HAP-1 (cell line): Measurements from ENCODE around the gene IL1B.

Source experiments
- DNase-seq, 2 experiments: peaks; one replicate each; pipeline ENCODE4 v3.0.0-alpha.2; 2016 to 2020; ENCODE audit warnings: low spot score in 2 of 2
- H3K27me3 ChIP-seq: fragments of 250-450 bp; sonication (Bioruptor Pico); 2 replicates; pipeline ENCODE4 v1.5.1; 2020; ENCODE audit warnings: low read depth, mild to moderate bottlenecking, moderate library complexity
- H3K36me3 ChIP-seq: fragments of 250-450 bp; sonication (Bioruptor Pico); replicated peaks from 2 replicates; pipeline ENCODE4 v1.5.1; 2020; ENCODE audit warnings: mild to moderate bottlenecking
- H3K4me1 ChIP-seq: fragments of 250-450 bp; sonication (Bioruptor Pico); 2 replicates; pipeline ENCODE4 v1.5.1; 2020; ENCODE audit warnings: mild to moderate bottlenecking
- H3K4me3 ChIP-seq: fragments of 250-450 bp; sonication (Bioruptor Pico); 2 replicates; pipeline ENCODE4 v1.5.1; 2020; ENCODE audit warnings: mild to moderate bottlenecking, moderate library complexity
- H3K9me3 ChIP-seq: fragments of 250-450 bp; sonication (Bioruptor Pico); 2 replicates; pipeline ENCODE4 v1.5.1; 2020; ENCODE audit warnings: mild to moderate bottlenecking, moderate library complexity
- in situ Hi-C: fragments of 300-500 bp; cut with MboI; formaldehyde crosslinking; loops from 3 replicates; pipeline ENCODE4 v1.14.3; 2020; ENCODE audit warnings: low sequenced_read_pairs, inconsistent platforms, mixed read lengths

Gene IL1B

DNA sequence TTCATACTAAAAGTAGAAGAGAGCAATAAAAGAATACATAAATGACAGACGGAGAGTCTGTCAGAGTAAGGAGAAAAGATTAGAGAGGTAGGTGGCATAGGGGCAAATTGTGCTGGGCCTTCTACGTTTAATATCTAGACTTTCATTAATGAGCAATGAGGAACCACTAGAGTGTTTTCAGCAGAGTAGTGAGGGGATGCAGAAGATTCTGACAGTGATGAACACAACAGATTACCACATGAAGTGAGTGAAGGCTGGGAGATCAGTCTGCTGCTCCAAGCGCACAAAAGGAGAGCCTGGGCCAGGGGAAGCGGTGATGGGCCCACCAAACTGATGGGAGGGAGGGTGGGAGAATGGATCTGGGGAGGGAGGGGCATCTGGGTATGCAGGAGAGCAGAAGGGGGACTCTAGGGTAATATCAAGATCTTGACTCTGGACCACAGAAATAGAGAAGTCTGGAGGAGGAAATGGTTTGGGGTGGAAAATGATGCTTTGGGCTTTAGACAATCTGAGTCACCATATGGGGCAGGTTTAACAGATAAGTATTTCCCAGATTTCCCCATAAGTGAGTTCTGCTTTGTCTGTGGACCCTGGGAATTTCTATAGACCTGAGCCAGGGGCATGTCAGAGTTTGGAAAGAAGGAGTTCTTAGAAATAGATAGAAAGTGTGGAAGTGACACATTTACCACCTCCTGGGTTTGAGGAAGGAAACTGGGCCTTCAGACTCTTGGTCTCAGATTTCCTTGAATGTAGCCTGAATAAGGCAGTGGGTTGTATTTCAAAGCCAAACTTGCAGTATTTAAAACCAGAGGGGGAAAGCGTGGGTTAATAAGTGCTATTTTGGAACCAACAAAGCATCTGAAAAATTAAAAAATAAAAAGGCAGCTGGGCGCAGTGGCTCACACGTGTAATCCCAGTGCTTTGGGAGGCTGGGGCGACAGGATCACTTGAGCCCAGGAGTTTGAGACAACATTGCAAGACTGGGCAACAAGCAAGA lies 37.3 kb downstream of the IL1B start:
- H3K36me3 ChIP-seq, result no peaks in the 10 kb centered on the region
- no peak for DNase-seq
- peaks cover 2% of the 10 kb centered on the region; the same call in 1 of the 2 replicates for H3K4me1 ChIP-seq
- H3K27me3 ChIP-seq, result no peaks in the 10 kb centered on the region
- H3K9me3 ChIP-seq, result no peaks in the 10 kb centered on the region
- H3K4me3 ChIP-seq, result no peak overlapping the region
- in situ Hi-C loops, result no loop called here

DNA sequence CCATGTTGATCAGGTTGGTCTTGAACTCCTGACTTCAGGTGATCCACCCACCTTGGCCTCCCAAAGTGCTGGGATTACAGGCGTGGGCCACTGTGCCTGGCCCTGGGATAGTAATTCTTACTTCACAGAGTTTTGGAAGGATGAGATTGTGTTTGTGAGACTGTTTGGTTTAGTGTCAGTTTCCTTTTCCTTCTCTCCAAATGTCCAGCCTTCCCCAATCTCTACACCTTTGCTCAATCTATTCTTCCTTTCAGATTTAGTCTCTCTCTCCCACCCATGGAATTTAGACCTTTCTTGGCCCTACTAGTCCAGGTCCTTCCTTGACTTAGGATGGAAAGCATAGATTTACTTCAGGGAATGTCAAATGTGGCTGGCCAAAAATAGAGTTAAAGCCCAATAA lies 40.1 kb downstream of the IL1B start:
- H3K4me1 ChIP-seq, result peaks cover 9% of the 10 kb centered on the region
- no peak for DNase-seq
- H3K9me3 ChIP-seq, result no peaks in the 10 kb centered on the region
- in situ Hi-C loops, result no loop called here
- no peaks in the 10 kb centered on the region for H3K27me3 ChIP-seq
- H3K36me3 ChIP-seq, result no peaks in the 10 kb centered on the region
- H3K4me3 ChIP-seq, result no peak overlapping the region

GRCh38 chr2:112795774-112796173 lies 40.8 kb downstream of the IL1B start:
- Histone ChIP-seq H3K9me3 (no peaks in the 10 kb centered on the region), H3K36me3 (no peaks in the 10 kb centered on the region), H3K4me1 (peaks cover 16% of the 10 kb centered on the region), H3K27me3 (no peaks in the 10 kb centered on the region), H3K4me3 (no peak overlapping the region)
- in situ Hi-C loops, result no loop called here
- DNase-seq, result no peak

GRCh38 chr2:112794841-112795240 lies 41.7 kb downstream of the IL1B start:
- Histone ChIP-seq H3K4me1 (peaks cover 21% of the 10 kb centered on the region), H3K9me3 (no peaks in the 10 kb centered on the region), H3K36me3 (no peaks in the 10 kb centered on the region), H3K4me3 (no peak overlapping the region), H3K27me3 (no peaks in the 10 kb centered on the region)
- in situ Hi-C loops, result no loop called here
- DNase-seq, result no peak

GRCh38 chr2:112794131-112794733 lies 42.3 kb downstream of the IL1B start:
- Histone ChIP-seq H3K4me3 (no peak overlapping the region), H3K36me3 (no peaks in the 10 kb centered on the region), H3K4me1 (peaks cover 21% of the 10 kb centered on the region), H3K27me3 (no peaks in the 10 kb centered on the region), H3K9me3 (no peaks in the 10 kb centered on the region)
- peak; percentile 21 to 55 for DNase-seq
- in situ Hi-C loops, result no loop called here

DNA sequence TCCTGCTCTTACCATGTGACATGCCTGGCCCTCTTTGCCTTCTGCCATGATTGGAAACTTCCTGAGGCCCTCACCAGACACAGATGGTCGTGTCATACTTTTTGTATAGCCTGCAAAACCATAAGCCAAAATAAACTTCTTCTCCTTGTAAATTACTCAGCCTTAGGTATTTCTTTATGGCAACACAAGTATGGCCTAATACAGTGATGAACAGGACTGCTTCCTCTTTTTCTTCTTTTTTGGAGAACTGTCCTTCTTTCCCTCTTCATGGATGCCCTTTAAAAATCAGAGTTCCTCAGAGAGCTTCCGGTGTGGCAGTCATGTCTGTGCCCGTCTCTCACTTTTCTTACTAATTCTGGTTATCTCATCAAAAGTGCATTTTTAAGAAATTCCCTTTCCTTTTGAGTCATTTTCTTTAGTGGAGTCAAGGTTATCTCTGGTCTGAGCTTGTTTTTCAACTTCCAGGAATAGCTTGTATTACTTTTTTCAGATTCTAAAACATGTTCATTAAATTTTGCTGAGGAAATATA lies 43.1 kb downstream of the IL1B start:
- in situ Hi-C loops, result no loop called here
- no peak overlapping the region for H3K4me3 ChIP-seq

DNA sequence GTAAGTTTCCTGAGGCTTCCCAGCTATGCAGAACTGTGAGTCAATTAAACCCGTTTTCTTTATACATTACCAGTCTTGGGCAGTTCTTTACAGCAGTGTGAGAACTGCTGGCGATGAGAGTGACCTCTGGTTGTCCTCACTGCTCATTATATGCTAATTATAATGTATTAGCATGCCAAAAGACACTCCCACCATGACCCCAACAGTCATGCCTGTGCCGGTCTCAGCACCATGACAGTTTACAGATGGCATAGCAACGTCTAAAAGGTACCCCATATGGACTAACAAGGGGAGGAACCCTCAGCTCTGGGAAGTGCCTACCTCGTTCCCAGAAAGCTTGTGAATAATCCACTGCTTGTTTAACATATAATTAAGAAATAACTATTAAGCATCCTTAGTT lies 44.2 kb downstream of the IL1B start:
- H3K36me3 ChIP-seq, result no peaks in the 10 kb centered on the region
- no peak for DNase-seq
- H3K9me3 ChIP-seq, result no peaks in the 10 kb centered on the region
- in situ Hi-C loops, result no loop called here
- H3K4me1 ChIP-seq, result peaks cover 21% of the 10 kb centered on the region
- no peak overlapping the region for H3K4me3 ChIP-seq
- H3K27me3 ChIP-seq, result no peaks in the 10 kb centered on the region

More for the DNA sequence above, 43.1 kb downstream of the IL1B start:
- no peaks in the 10 kb centered on the region for H3K9me3 ChIP-seq
- no peaks in the 10 kb centered on the region for H3K27me3 ChIP-seq
- DNase-seq, result no peak
- H3K36me3 ChIP-seq, result no peaks in the 10 kb centered on the region
- H3K4me1 ChIP-seq, result peaks cover 21% of the 10 kb centered on the region

- Histone ChIP-seq H3K9me3 (no peaks in the 10 kb centered on the region), H3K27me3 (no peaks in the 10 kb centered on the region), H3K36me3 (no peaks in the 10 kb centered on the region), H3K4me3 (no peak overlapping the region), H3K4me1 (peaks cover 21% of the 10 kb centered on the region)
- no peak for DNase-seq
- in situ Hi-C loops, result no loop called here
Measured at GRCh38 chr2:112791693-112792230, 44.8 kb downstream of the IL1B start.

GRCh38 chr2:112791019-112791418 lies 45.6 kb downstream of the IL1B start:
- Histone ChIP-seq H3K4me3 (no peak overlapping the region), H3K36me3 (no peaks in the 10 kb centered on the region), H3K9me3 (no peaks in the 10 kb centered on the region), H3K4me1 (peaks cover 21% of the 10 kb centered on the region), H3K27me3 (no peaks in the 10 kb centered on the region)
- in situ Hi-C loops, result no loop called here
- DNase-seq, result peak; percentile 70 to 83

DNA sequence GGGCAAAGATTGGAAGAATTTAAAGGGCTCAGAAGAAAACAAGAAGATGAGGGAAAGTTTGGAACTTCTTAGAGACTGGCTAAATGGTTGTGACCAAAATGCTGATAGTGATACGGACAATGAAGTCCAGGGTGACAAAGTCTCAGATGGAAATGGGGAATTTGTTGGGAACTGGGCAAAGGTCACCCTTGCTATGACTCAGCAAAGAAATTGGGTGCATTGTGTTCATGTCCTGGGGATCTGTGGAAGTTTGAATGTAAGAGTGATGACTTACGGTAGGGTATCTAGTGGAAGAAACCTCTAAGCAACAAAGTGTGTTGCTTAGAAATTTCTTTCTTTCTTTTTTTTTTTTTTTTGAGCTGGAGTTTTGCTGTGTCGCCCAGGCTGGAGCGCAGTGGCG lies 46.3 kb downstream of the IL1B start:
- DNase-seq, result no peak
- in situ Hi-C loops, result no loop called here
- H3K27me3 ChIP-seq, result no peaks in the 10 kb centered on the region
- H3K36me3 ChIP-seq, result no peaks in the 10 kb centered on the region
- H3K4me3 ChIP-seq, result no peak overlapping the region
- H3K4me1 ChIP-seq, result peaks cover 21% of the 10 kb centered on the region
- H3K9me3 ChIP-seq, result no peaks in the 10 kb centered on the region

GRCh38 chr2:112789186-112789585 lies 47.4 kb downstream of the IL1B start:
- Histone ChIP-seq H3K4me3 (no peak overlapping the region), H3K36me3 (no peaks in the 10 kb centered on the region), H3K9me3 (no peaks in the 10 kb centered on the region), H3K27me3 (no peaks in the 10 kb centered on the region), H3K4me1 (peaks cover 22% of the 10 kb centered on the region)
- no peak for DNase-seq
- in situ Hi-C loops, result no loop called here

DNA sequence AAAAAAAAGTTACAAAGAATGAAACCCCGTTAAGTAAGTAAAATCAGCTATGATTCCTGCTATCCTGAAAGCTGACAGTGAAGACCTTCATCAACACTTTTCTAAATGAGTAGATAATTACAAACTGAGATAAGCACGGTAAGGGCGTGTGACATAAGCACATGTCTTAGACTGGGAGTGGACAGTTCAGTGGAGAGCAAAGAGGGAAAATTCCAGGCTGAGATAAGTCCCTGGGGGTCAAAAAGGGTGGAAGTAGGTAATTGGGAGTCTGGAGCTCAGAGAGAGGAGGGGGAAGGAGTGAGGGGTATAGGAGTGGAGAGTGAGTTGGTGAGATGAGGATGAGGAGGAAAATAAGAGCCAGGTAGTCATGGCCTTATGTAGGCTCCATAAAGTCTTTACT lies 47.9 kb downstream of the IL1B start:
- Histone ChIP-seq H3K4me3 (no peak overlapping the region), H3K4me1 (peaks cover 22% of the 10 kb centered on the region), H3K27me3 (no peaks in the 10 kb centered on the region), H3K9me3 (no peaks in the 10 kb centered on the region), H3K36me3 (no peaks in the 10 kb centered on the region)
- in situ Hi-C loops, result no loop called here
- DNase-seq, result no peak

DNA sequence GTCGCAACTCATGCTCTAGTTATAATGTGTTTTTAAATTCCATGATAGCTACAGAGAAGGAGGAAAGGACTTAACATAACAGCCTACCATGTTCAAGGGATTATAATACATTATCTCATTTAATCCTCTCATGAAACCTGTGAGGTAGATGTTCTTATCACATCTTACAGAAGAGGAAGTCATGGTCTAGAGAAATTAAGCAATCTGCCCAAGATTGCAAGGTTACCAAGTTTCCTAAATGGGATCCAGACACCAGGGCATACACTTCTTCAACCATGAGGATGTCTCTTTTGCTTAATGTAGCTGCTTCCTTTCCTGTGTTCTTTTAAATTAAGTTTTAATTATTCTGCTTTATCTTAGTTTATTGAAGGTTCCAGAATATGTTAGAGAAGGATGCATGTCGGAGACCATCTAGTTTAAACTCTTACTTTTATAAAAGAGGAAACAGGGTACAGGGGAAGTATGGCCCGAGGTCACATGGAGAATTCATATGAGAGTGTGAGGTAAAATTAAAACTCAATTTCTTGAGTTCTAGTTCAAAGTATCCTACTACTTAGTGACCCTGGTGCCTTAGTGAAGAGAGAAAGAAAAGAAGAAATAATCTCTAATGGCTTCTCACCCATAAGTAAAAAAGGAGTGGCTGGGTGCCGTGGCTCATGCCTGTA lies 48.7 kb downstream of the IL1B start:
- H3K9me3 ChIP-seq, result no peaks in the 10 kb centered on the region
- in situ Hi-C loops, result no loop called here
- no peak for DNase-seq

More for the DNA sequence above, 48.7 kb downstream of the IL1B start:
- Histone ChIP-seq H3K4me1 (peaks cover 22% of the 10 kb centered on the region), H3K27me3 (no peaks in the 10 kb centered on the region), H3K36me3 (no peaks in the 10 kb centered on the region), H3K4me3 (no peak overlapping the region)
